K562 (cell line): Measurements from ENCODE around the gene MATR3. TPM values are rescaled to one million over a fixed set of nuclear protein-coding genes. Genes with fewer than 3 reads are reported as not detected.

Experiments
- C11orf30 ChIP-seq: fragments of 450-650 bp; IDR thresholded peaks from 2 replicates; pipeline ENCODE4 v1.6.1; 2016; ENCODE audit warnings: low read depth, mild to moderate bottlenecking
- CBFB ChIP-seq: sonication (generic); formaldehyde crosslinking; IDR thresholded peaks from 2 replicates; pipeline ENCODE4 v1.4.0; 2020; ENCODE audit warnings: mild to moderate bottlenecking, missing genetic modification reagents
- GABPB1 ChIP-seq: sonication (generic); formaldehyde crosslinking; IDR thresholded peaks from 2 replicates; pipeline ENCODE4 v1.8.0; 2022; ENCODE audit warnings: mild to moderate bottlenecking, missing genetic modification reagents
- HEY1 ChIP-seq: fragments of 250-450 bp; sonication (Bioruptor Pico); IDR thresholded peaks from 2 replicates; pipeline ENCODE4 v1.5.0; 2020; ENCODE audit warnings: mild to moderate bottlenecking, moderate library complexity, borderline replicate concordance
- LEF1 ChIP-seq: fragments of 450-650 bp; IDR thresholded peaks from 2 replicates; pipeline ENCODE4 v1.6.1; 2016; ENCODE audit warnings: mild to moderate bottlenecking
- MAFF ChIP-seq: IDR thresholded peaks from 2 replicates; pipeline ENCODE4 v1.6.1; 2012; ENCODE audit warnings: low read length, improper control_type of control experiment
- MCM3 ChIP-seq: fragments of 450-650 bp; IDR thresholded peaks from 2 replicates; pipeline ENCODE4 v1.6.1; 2016
- MXI1 ChIP-seq: IDR thresholded peaks from 2 replicates; pipeline ENCODE4 v1.6.1; 2011; ENCODE audit warnings: low read depth, mild to moderate bottlenecking, improper control_type of control experiment, low read length
- NBN ChIP-seq: fragments of 450-650 bp; IDR thresholded peaks from 2 replicates; pipeline ENCODE4 v1.6.1; 2016; ENCODE audit warnings: low read depth, mild to moderate bottlenecking
- SIN3A ChIP-seq, 2 experiments: fragments of 150-350 bp in 1 of 2; IDR thresholded peaks; 2 replicates each; pipeline ENCODE4 v1.6.1; 2011 to 2016; ENCODE audit warnings: borderline replicate concordance in 2 of 2, low read depth in 2 of 2, low read length in 2 of 2, mild to moderate bottlenecking in 2 of 2, moderate library complexity in 2 of 2; ENCODE audit not compliant: control insufficient read depth in 1 of 2
- SPI1 ChIP-seq: IDR thresholded peaks from 2 replicates; pipeline ENCODE4 v1.6.1; 2011; ENCODE audit warnings: low read depth, low read length, control low read depth, borderline replicate concordance
- TAF7 ChIP-seq: fragments of 450-650 bp; IDR thresholded peaks from 2 replicates; pipeline ENCODE4 v1.6.1; 2016; ENCODE audit warnings: missing genetic modification characterization, missing compliant biosample characterization
- TCFL5 ChIP-seq: fragments of 250-450 bp; sonication (Bioruptor Pico); conservative IDR thresholded peaks from 2 replicates; pipeline ENCODE4 v1.6.1; 2021; ENCODE audit warnings: mild to moderate bottlenecking, moderate library complexity, matching md5 sums
- TRIM28 ChIP-seq: fragments of 450-650 bp; IDR thresholded peaks from 2 replicates; pipeline ENCODE4 v1.6.1; 2017
- ZEB2 ChIP-seq: fragments of 450-650 bp; IDR thresholded peaks from 2 replicates; pipeline ENCODE4 v1.6.1; 2016
- ZNF121 ChIP-seq: sonication (generic); formaldehyde crosslinking; conservative IDR thresholded peaks from 2 replicates; pipeline ENCODE4 v1.8.0; 2022; ENCODE audit warnings: missing genetic modification reagents
- ZNF24 ChIP-seq: fragments of 450-650 bp; IDR thresholded peaks from 2 replicates; pipeline ENCODE4 v1.6.1; 2016
- polyA plus RNA-seq, 8 experiments: library from polyadenylated mRNA; depleted of rRNA in 4 of 8; stranded (reverse) in 5 of 8; unstranded in 3 of 8; fragments of >200 nt; fragmentation: Nextera tagmentation in 2 of 8; fragmentation: Illumina TruSeq in 1 of 8; extraction: Ambion mirVana in 2 of 8; extraction: Trizol in 1 of 8; gene quantifications; 2 replicates each; pipeline versions ENCODE4 v1.2.1 to v1.2.3, GENCODE V29; 2011 to 2014; ENCODE audit warnings: inconsistent platforms in 1 of 8, missing spikeins in 1 of 8
- total RNA-seq, 7 experiments: library from RNA; depleted of rRNA in 6 of 7; stranded (reverse); fragments of >200 nt in 6 of 7; fragmentation: Illumina TruSeq in 2 of 7; extraction: Trizol in 2 of 7; gene quantifications; 2 replicates each; pipeline versions ENCODE4 v1.2.1 to v1.2.3, GENCODE V29; 2011 to 2021; ENCODE audit warnings: low replicate concordance in 1 of 7
- TF ChIP-seq, protein P1 (sequence below): sonication (generic); formaldehyde crosslinking; IDR thresholded peaks from 2 replicates; pipeline ENCODE4 v1.9.0; 2022; ENCODE audit warnings: mild to moderate bottlenecking, missing genetic modification reagents
- TF ChIP-seq, protein P2 (sequence below): sonication (generic); IDR thresholded peaks from 2 replicates; pipeline ENCODE4 v1.6.1; 2016
- TF ChIP-seq, protein P3 (sequence below): fragments of 200-800 bp; sonication (Bioruptor generic); IDR thresholded peaks from 2 replicates; pipeline ENCODE4 v1.6.1; 2016; ENCODE audit warnings: missing genetic modification characterization, missing compliant biosample characterization
- TF ChIP-seq, protein P4 (sequence below): fragments of 450-650 bp; formaldehyde crosslinking; IDR thresholded peaks from 2 replicates; pipeline ENCODE4 v1.4.0; 2022; ENCODE audit warnings: missing genetic modification characterization
- TF ChIP-seq, protein P5 (sequence below): fragments of 450-650 bp; formaldehyde crosslinking; IDR thresholded peaks from 2 replicates; pipeline ENCODE4 v1.4.0; 2022; ENCODE audit warnings: mild to moderate bottlenecking, moderate library complexity

MATR3 gene
- total and polyA plus RNA-seq, 9 of the 15 experiments (the other 6 are each of a cell fraction or from before 2014, with no cell fraction given): 150 to 425 (median 263) TPM

DNA sequence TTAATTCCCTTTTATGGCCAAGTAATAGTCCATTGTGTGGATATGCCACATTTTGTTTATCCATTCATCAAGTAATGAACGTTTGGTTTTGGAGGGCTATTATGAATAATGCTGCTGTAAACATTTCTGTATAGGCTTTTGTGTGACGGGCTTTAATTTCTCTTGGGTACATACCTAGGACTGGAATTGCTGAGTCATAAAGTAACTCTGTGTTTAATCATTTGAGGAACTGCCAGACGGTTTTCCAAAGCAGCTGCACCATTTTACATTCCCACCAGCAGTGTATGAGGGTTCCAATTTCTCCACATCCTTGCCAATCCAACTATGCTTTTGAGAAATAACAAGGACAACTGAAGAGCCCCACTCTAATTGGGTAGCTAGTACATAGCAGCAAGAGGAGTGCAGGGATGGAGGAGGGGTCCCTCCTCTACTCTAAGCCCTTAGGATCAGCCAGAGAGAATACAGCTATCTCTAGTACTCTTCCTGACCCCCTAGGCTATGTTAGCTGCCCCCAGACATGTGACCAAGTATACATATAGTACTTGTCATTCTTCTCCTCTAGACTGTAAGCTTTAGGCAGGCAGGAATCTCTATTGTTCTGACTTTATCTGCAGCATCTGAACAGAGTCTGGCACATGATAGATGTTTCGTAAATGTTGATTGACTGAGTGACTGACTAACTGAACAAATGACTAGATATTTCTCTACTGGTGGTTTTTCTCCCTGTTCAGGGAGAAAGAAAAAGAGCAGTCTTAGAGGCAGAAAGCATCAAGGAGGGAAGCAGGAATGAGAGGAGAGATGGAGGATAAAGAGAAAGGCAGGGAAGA is 22.1 kb upstream of the MATR3 start (continued):
- no peak; the same call in none of the 2 replicates for TF ChIP-seq ZNF24
- TF ChIP-seq TRIM28: no peak
- no peak for TF ChIP-seq CBFB (CRISPR knock-in tag)
- TF ChIP-seq, protein P1, sequence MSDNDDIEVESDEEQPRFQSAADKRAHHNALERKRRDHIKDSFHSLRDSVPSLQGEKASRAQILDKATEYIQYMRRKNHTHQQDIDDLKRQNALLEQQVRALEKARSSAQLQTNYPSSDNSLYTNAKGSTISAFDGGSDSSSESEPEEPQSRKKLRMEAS: no peak
- TF ChIP-seq ZEB2: no peak
- TF ChIP-seq, protein P2, sequence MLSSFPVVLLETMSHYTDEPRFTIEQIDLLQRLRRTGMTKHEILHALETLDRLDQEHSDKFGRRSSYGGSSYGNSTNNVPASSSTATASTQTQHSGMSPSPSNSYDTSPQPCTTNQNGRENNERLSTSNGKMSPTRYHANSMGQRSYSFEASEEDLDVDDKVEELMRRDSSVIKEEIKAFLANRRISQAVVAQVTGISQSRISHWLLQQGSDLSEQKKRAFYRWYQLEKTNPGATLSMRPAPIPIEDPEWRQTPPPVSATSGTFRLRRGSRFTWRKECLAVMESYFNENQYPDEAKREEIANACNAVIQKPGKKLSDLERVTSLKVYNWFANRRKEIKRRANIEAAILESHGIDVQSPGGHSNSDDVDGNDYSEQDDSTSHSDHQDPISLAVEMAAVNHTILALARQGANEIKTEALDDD: peak; percentile 41
- no peak for TF ChIP-seq TCFL5
- TF ChIP-seq MXI1: no peak
- TF ChIP-seq HEY1 (CRISPR knock-in tag): no peak
- peak; percentile 95 for TF ChIP-seq MAFF
- no peak for TF ChIP-seq LEF1
- no peak for TF ChIP-seq ZNF121 (CRISPR knock-in tag)
- TF ChIP-seq NBN: no peak
- TF ChIP-seq SPI1: peak; percentile 91
- TF ChIP-seq SIN3A (IDR thresholded peaks at IDR 0.05; ENCODE audit: borderline replicate concordance in 2 of 2, control insufficient read depth in 1 of 2, low read depth in 2 of 2, low read length in 2 of 2): no peak
- TF ChIP-seq MCM3: no peak
- TF ChIP-seq, protein P3, sequence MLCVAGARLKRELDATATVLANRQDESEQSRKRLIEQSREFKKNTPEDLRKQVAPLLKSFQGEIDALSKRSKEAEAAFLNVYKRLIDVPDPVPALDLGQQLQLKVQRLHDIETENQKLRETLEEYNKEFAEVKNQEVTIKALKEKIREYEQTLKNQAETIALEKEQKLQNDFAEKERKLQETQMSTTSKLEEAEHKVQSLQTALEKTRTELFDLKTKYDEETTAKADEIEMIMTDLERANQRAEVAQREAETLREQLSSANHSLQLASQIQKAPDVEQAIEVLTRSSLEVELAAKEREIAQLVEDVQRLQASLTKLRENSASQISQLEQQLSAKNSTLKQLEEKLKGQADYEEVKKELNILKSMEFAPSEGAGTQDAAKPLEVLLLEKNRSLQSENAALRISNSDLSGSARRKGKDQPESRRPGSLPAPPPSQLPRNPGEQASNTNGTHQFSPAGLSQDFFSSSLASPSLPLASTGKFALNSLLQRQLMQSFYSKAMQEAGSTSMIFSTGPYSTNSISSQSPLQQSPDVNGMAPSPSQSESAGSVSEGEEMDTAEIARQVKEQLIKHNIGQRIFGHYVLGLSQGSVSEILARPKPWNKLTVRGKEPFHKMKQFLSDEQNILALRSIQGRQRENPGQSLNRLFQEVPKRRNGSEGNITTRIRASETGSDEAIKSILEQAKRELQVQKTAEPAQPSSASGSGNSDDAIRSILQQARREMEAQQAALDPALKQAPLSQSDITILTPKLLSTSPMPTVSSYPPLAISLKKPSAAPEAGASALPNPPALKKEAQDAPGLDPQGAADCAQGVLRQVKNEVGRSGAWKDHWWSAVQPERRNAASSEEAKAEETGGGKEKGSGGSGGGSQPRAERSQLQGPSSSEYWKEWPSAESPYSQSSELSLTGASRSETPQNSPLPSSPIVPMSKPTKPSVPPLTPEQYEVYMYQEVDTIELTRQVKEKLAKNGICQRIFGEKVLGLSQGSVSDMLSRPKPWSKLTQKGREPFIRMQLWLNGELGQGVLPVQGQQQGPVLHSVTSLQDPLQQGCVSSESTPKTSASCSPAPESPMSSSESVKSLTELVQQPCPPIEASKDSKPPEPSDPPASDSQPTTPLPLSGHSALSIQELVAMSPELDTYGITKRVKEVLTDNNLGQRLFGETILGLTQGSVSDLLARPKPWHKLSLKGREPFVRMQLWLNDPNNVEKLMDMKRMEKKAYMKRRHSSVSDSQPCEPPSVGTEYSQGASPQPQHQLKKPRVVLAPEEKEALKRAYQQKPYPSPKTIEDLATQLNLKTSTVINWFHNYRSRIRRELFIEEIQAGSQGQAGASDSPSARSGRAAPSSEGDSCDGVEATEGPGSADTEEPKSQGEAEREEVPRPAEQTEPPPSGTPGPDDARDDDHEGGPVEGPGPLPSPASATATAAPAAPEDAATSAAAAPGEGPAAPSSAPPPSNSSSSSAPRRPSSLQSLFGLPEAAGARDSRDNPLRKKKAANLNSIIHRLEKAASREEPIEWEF (CRISPR knock-in tag): no peak
- peak; percentile 96 for TF ChIP-seq C11orf30
- TF ChIP-seq, protein P4, sequence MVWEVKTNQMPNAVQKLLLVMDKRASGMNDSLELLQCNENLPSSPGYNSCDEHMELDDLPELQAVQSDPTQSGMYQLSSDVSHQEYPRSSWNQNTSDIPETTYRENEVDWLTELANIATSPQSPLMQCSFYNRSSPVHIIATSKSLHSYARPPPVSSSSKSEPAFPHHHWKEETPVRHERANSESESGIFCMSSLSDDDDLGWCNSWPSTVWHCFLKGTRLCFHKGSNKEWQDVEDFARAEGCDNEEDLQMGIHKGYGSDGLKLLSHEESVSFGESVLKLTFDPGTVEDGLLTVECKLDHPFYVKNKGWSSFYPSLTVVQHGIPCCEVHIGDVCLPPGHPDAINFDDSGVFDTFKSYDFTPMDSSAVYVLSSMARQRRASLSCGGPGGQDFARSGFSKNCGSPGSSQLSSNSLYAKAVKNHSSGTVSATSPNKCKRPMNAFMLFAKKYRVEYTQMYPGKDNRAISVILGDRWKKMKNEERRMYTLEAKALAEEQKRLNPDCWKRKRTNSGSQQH: no peak
- TF ChIP-seq GABPB1 (CRISPR knock-in tag): no peak
- no peak for TF ChIP-seq TAF7 (tag)
- TF ChIP-seq, protein P5, sequence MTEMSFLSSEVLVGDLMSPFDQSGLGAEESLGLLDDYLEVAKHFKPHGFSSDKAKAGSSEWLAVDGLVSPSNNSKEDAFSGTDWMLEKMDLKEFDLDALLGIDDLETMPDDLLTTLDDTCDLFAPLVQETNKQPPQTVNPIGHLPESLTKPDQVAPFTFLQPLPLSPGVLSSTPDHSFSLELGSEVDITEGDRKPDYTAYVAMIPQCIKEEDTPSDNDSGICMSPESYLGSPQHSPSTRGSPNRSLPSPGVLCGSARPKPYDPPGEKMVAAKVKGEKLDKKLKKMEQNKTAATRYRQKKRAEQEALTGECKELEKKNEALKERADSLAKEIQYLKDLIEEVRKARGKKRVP (CRISPR knock-in tag): no peak
